Measurements from ENCODE around the gene ABCA2.

- TF ChIP-seq, protein P1, sequence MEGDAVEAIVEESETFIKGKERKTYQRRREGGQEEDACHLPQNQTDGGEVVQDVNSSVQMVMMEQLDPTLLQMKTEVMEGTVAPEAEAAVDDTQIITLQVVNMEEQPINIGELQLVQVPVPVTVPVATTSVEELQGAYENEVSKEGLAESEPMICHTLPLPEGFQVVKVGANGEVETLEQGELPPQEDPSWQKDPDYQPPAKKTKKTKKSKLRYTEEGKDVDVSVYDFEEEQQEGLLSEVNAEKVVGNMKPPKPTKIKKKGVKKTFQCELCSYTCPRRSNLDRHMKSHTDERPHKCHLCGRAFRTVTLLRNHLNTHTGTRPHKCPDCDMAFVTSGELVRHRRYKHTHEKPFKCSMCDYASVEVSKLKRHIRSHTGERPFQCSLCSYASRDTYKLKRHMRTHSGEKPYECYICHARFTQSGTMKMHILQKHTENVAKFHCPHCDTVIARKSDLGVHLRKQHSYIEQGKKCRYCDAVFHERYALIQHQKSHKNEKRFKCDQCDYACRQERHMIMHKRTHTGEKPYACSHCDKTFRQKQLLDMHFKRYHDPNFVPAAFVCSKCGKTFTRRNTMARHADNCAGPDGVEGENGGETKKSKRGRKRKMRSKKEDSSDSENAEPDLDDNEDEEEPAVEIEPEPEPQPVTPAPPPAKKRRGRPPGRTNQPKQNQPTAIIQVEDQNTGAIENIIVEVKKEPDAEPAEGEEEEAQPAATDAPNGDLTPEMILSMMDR (IDR thresholded peaks at IDR 0.05): no peak
- TF ChIP-seq EZH2phosphoT487 (IDR thresholded peaks at IDR 0.05): no peak
Observed at GRCh38 chr9:137054932-137055384, 26.9 kb upstream of the ABCA2 start.
